ENCODE data around the gene TRO. TPM values are rescaled to one million over a fixed set of nuclear protein-coding genes. Genes with fewer than 3 reads are reported as not detected.

Gene TRO
- total and polyA plus RNA-seq, 2 donors (not counting 1 experiment from before 2014, with no cell fraction given) = 13.0 to 13.6 TPM

DNA sequence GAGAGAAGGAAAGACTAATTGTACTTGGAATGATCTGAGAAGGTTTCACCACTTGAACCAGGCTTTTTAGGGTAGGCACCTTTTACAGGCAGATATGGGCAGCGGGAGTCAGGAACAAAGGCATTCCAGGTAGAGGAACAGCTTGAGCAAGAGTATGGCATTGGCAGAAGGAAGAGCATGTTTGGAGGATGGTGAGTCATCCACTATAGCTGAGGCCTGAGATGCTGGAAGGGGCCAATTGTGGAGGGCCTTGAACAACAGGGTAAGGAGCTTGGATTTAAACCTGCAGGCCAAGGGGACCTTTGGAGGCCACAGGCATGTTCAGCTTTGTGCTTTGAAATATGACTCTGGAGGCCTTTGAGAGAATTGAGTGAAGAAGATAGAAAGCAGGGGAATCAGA lies 41.1 kb downstream of the TRO start:
- Histone ChIP-seq H3K36me3 (ENCODE audit: control insufficient read depth, insufficient read depth, low read length) (no peaks in the 10 kb centered on the region), H3K4me2 (ENCODE audit: extremely low read depth, insufficient read depth, low read length) (no peak overlapping the region), H3K4me3 (replicated peaks in 1 of 4; ENCODE audit: control extremely low read depth in 1 of 4, insufficient read depth in 1 of 4, low read depth in 3 of 4, low read length in 4 of 4) (no peak overlapping the region), H3K4me1 (ENCODE audit: control insufficient read depth, extremely low read depth, insufficient read depth, low read length) (no peaks in the 10 kb centered on the region), H3K79me2 (ENCODE audit: control insufficient read depth, insufficient read depth, low read length) (no peaks in the 10 kb centered on the region), H3K27ac (ENCODE audit: insufficient read depth, low read length) (no peak overlapping the region), H4K20me1 (ENCODE audit: control insufficient read depth, extremely low read depth, insufficient read depth, low read length) (no peaks in the 10 kb centered on the region), H3K27me3 (ENCODE audit: control insufficient read depth, insufficient read depth, low read length) (no peaks in the 10 kb centered on the region), H3K9ac (ENCODE audit: insufficient read depth, low read length) (no peak overlapping the region), H2AFZ (ENCODE audit: low read length) (no peak overlapping the region), H3K9me3 (ENCODE audit: control insufficient read depth, insufficient read depth, low read depth, low read length) (no peaks in the 10 kb centered on the region)
- DNase-seq (ENCODE audit: low read depth in 2 of 2) = no peak
- TF ChIP-seq EZH2 (IDR thresholded peaks at IDR 0.05; ENCODE audit: low read length, missing control alignments) = no peak
- TF ChIP-seq CTCF (conservative IDR thresholded peaks at IDR 0.05 in 1 of 2, IDR thresholded peaks at IDR 0.05 in 1 of 2; ENCODE audit: low read depth in 1 of 2, low read length in 2 of 2) = no peak

DNA sequence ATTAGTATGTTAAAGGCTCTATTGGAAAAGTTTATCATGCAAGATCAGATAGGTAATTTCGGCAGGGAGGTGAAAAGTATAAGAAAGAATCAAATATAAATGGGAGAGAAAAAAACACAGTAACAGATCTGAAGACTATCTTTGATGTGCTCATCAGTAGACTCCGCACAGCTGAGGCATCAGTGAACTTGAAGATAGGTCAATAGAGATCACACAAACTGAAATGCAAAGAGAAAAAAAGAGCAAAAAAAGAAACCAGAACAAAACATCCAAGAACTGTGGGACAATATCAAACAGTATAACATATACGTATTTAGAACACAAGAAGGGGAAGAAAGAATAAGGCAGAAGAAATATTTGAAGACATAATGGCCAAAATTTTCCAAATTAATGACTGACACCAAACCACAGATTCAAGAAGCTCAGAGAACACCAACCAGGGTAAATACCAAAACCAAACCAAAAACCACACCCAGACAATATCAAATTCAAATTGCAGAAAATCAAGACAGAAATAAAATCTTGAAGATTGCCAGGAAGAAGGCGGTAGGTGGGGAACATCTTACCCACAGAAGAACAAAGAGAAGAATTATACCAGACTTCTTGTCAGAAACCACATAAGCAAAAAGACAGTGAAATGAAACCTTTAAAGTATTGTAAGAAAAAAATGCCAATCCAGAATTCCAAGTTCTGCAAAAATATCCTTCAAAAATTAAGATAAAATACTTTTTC lies 44.3 kb downstream of the TRO start:
- no peaks in the 10 kb centered on the region for H4K20me1 ChIP-seq (ENCODE audit: control insufficient read depth, extremely low read depth, insufficient read depth, low read length)
- no peak overlapping the region for H3K4me2 ChIP-seq (ENCODE audit: extremely low read depth, insufficient read depth, low read length)
- H3K27me3 ChIP-seq (ENCODE audit: control insufficient read depth, insufficient read depth, low read length) = no peaks in the 10 kb centered on the region
- H2AFZ ChIP-seq (ENCODE audit: low read length) = no peak overlapping the region
- no peaks in the 10 kb centered on the region for H3K4me1 ChIP-seq (ENCODE audit: control insufficient read depth, extremely low read depth, insufficient read depth, low read length)
- H3K36me3 ChIP-seq (ENCODE audit: control insufficient read depth, insufficient read depth, low read length) = no peaks in the 10 kb centered on the region
- TF ChIP-seq CTCF (conservative IDR thresholded peaks at IDR 0.05 in 1 of 2, IDR thresholded peaks at IDR 0.05 in 1 of 2; ENCODE audit: low read depth in 1 of 2, low read length in 2 of 2) = no peak
- TF ChIP-seq EZH2 (IDR thresholded peaks at IDR 0.05; ENCODE audit: low read length, missing control alignments) = no peak
- H3K4me3 ChIP-seq (replicated peaks in 1 of 4; ENCODE audit: control extremely low read depth in 1 of 4, insufficient read depth in 1 of 4, low read depth in 3 of 4, low read length in 4 of 4) = no peak overlapping the region
- DNase-seq (ENCODE audit: low read depth in 2 of 2) = no peak
- no peaks in the 10 kb centered on the region for H3K9me3 ChIP-seq (ENCODE audit: control insufficient read depth, insufficient read depth, low read depth, low read length)
- no peaks in the 10 kb centered on the region for H3K79me2 ChIP-seq (ENCODE audit: control insufficient read depth, insufficient read depth, low read length)
- H3K27ac ChIP-seq (ENCODE audit: insufficient read depth, low read length) = no peak overlapping the region
- H3K9ac ChIP-seq (ENCODE audit: insufficient read depth, low read length) = no peak overlapping the region

DNA sequence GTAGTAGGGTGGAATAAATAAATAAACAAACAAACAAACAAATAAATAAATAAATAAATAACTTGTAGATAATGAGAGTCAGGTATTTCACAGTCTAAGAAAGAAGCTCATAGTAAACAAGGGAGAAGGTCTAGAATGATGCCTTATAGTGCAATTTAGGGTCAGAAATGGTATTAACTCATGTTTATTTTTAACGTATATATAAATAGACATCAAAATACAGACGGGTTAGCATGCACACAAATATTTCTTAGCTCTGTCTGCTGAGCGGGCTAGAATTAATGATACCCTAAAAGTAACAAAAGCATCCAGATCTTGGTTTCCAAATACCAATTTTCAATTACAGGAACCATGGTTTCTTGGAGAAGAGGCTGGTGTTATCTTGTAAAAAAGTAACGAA lies 56.8 kb downstream of the TRO start:
- H3K79me2 ChIP-seq (ENCODE audit: control insufficient read depth, insufficient read depth, low read length) = no peaks in the 10 kb centered on the region
- no peaks in the 10 kb centered on the region for H4K20me1 ChIP-seq (ENCODE audit: control insufficient read depth, extremely low read depth, insufficient read depth, low read length)
- no peak for DNase-seq (ENCODE audit: low read depth in 2 of 2)
- H3K4me1 ChIP-seq (ENCODE audit: control insufficient read depth, extremely low read depth, insufficient read depth, low read length) = no peaks in the 10 kb centered on the region
- H3K4me3 ChIP-seq (replicated peaks in 1 of 4; ENCODE audit: control extremely low read depth in 1 of 4, insufficient read depth in 1 of 4, low read depth in 3 of 4, low read length in 4 of 4) = no peak overlapping the region
- H3K9me3 ChIP-seq (ENCODE audit: control insufficient read depth, insufficient read depth, low read depth, low read length) = no peaks in the 10 kb centered on the region
- H3K4me2 ChIP-seq (ENCODE audit: extremely low read depth, insufficient read depth, low read length) = no peak overlapping the region
- TF ChIP-seq CTCF (conservative IDR thresholded peaks at IDR 0.05 in 1 of 2, IDR thresholded peaks at IDR 0.05 in 1 of 2; ENCODE audit: low read depth in 1 of 2, low read length in 2 of 2) (no peak), EZH2 (IDR thresholded peaks at IDR 0.05; ENCODE audit: low read length, missing control alignments) (no peak)
- no peaks in the 10 kb centered on the region for H3K36me3 ChIP-seq (ENCODE audit: control insufficient read depth, insufficient read depth, low read length)
- H3K9ac ChIP-seq (ENCODE audit: insufficient read depth, low read length) = no peak overlapping the region
- no peaks in the 10 kb centered on the region for H3K27me3 ChIP-seq (ENCODE audit: control insufficient read depth, insufficient read depth, low read length)
- no peak overlapping the region for H3K27ac ChIP-seq (ENCODE audit: insufficient read depth, low read length)
- no peak overlapping the region for H2AFZ ChIP-seq (ENCODE audit: low read length)

All from fibroblast of lung (primary cell).